HL-60 (cell line): Measurements from ENCODE around the gene GSTM1.

ENCODE experiments used
- DNase-seq, 2 experiments: peaks; one replicate each; pipeline ENCODE4 v3.0.0-alpha.2; 2010 to 2020; ENCODE audit warnings: low read depth in 1 of 2, low spot score in 1 of 2
- H3K27ac ChIP-seq: fragments of 250-450 bp; sonication (Bioruptor Pico); replicated peaks from 2 replicates; pipeline ENCODE4 v1.5.1; 2020; ENCODE audit warnings: mild to moderate bottlenecking, moderate library complexity
- H3K27me3 ChIP-seq: fragments of 250-450 bp; sonication (Bioruptor Pico); 2 replicates; pipeline ENCODE4 v1.5.1; 2021; ENCODE audit warnings: mild to moderate bottlenecking, moderate library complexity; ENCODE audit not compliant: insufficient read depth, poor library complexity, severe bottlenecking
- H3K4me3 ChIP-seq: replicated peaks from 2 replicates; pipeline ENCODE4 v1.5.1; 2011; ENCODE audit warnings: mild to moderate bottlenecking, control low read depth, low read length; ENCODE audit not compliant: insufficient read depth
- CTCF ChIP-seq: IDR thresholded peaks from one replicate; pipeline ENCODE4 v1.5.1; 2011; ENCODE audit warnings: low read length, control low read depth, inconsistent platforms; ENCODE audit not compliant: insufficient read depth
- GABPA ChIP-seq: IDR thresholded peaks from 2 replicates; pipeline ENCODE4 v1.6.1; 2012; ENCODE audit warnings: low read depth
- POLR2AphosphoS5 ChIP-seq: IDR thresholded peaks from 2 replicates; pipeline ENCODE4 v1.6.1; 2012; ENCODE audit warnings: low read depth
- REST ChIP-seq: IDR thresholded peaks from 2 replicates; pipeline ENCODE4 v1.6.1; 2012; ENCODE audit warnings: low read depth; ENCODE audit not compliant: insufficient replicate concordance
- SPI1 ChIP-seq: IDR thresholded peaks from 2 replicates; pipeline ENCODE4 v1.6.1; 2012; ENCODE audit warnings: low read depth, mild to moderate bottlenecking, borderline replicate concordance

Gene GSTM1

GRCh38 chr1:109739738-109740614 is 52.4 kb downstream of the GSTM1 start:
- TF ChIP-seq SPI1: no peak
- no peak for TF ChIP-seq REST
- TF ChIP-seq CTCF: no peak
- TF ChIP-seq POLR2AphosphoS5: no peak
- TF ChIP-seq GABPA: no peak
- Histone ChIP-seq H3K4me3 (peak overlapping the region; percentile 60), H3K27ac (no peak overlapping the region), H3K27me3 (peaks cover 4% of the 10 kb centered on the region)
- DNase-seq: peak; percentile 48 to 55

GRCh38 chr1:109740615-109741373 is 53.2 kb downstream of the GSTM1 start, which contains the start of gene GSTM3:
Gene GSTM3 (minus strand): TSS chr1:109741038. CDS start chr1:109740287, 751 bp downstream.
- Histone ChIP-seq H3K27ac (no peak within 1 kb of the TSS), H3K4me3 (peak within 1 kb of the TSS; percentile 60), H3K27me3 (peaks cover 4% of the 10 kb centered on the region)
- no peak for DNase-seq
- TF ChIP-seq POLR2AphosphoS5 (no peak), GABPA (no peak), SPI1 (no peak), CTCF (no peak), REST (no peak)
